ENCODE data around the gene ABI1. TPM values are rescaled to one million over a fixed set of nuclear protein-coding genes. Genes with fewer than 3 reads are reported as not detected.
"Not testable (repeated sequence)": the region's sequence is repeated elsewhere in the genome, so short reads cannot be mapped to it uniquely, and the experiment has no call there.

The ABI1 gene
- total RNA-seq, 1 donor from 2014 or later = 23.9 TPM

- DNase-seq = no peak
- intact Hi-C loops (cut with DNase I) = no loop called here
- no peak for ATAC-seq (ENCODE audit: poor library complexity)
These were observed 2.6 kb downstream of the ABI1 start for GRCh38 chr10:26857991-26858706.

DNA sequence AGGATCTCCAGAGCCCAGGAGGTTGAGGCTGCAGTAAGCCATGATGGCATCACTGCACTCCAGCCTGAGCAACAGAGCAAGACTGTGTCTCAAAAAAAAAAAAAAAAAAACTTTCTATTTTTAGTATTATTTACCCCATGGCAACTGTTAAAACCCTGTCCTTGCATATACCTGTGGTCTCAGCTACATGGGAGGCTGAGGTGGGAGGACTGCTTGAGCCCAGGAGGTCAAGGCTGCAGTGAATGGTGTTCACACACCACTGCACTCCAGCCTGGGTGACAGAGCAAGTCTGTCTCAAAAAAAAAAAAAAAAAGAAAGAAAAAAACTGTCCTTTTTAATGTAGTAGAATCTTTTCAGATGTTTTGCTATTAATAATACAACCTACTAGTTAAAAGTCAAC lies 3.2 kb downstream of the ABI1 start:
- DNase-seq; intact Hi-C loops (cut with DNase I); ATAC-seq (ENCODE audit: poor library complexity): not testable (repeated sequence)

DNA sequence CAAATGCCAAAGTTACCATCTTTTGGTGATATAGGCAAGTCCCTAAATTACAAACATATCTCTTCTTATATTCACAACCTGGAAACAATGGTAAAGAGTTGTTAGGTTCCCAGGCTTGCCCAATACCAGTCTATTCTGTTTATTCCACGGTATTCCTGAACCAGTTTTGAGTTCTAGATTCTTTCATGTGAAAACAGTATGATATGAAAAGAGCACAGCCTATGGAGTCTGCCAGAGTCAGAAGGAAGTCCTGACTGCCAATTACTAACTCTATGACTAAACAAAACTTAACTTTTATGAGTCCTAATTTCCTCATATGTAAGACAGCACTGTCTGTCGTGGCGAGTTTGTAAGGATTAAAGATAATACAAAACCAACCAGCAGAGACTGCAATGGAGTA lies 5.6 kb downstream of the ABI1 start:
- no peak for ATAC-seq (ENCODE audit: poor library complexity)
- DNase-seq = no peak
- intact Hi-C loops (cut with DNase I) = no loop called here

- intact Hi-C loops (cut with DNase I) = no loop called here
- no peak for DNase-seq
- ATAC-seq (ENCODE audit: poor library complexity) = no peak
These were observed 6.2 kb downstream of the ABI1 start for GRCh38 chr10:26854524-26854923.

DNA sequence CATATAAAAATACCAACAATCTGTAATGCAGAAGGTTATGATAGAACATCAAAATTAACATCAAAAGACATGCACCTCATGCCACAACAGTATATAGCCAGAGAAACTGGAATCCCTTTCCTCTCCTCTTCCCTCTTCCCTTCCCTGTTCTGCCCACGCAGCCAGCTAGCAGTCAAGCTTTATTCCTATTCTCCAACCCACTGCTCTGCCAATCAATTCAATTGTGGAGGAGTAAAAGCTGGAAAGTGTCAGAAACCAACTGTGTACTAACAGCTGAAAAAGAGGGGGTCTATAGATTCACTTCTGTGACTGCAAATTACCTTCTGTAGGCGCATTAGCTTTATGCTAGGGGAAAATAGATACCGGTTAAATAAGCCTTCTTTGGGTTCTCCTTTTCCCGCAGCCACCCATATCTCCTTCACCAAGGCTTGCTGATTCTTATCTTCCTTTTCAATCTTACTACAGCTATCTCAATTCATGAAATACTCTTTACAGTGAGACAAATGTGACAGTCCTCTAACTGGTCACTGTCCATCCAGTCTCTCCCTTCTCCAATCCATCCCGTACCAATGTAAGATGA lies 16.3 kb downstream of the ABI1 start:
- ATAC-seq (ENCODE audit: poor library complexity) (no peak), DNase-seq (no peak)
- intact Hi-C loops (cut with DNase I) = no loop called here

- ATAC-seq (ENCODE audit: poor library complexity) = no peak
- DNase-seq = no peak
- intact Hi-C loops (cut with DNase I) = no loop called here
These were observed 17.0 kb downstream of the ABI1 start for GRCh38 chr10:26843736-26844135.

GRCh38 chr10:26841733-26842317 lies 18.9 kb downstream of the ABI1 start:
- intact Hi-C loops (cut with DNase I) = no loop called here
- ATAC-seq (ENCODE audit: poor library complexity) = no peak
- DNase-seq = no peak

- intact Hi-C loops (cut with DNase I) = no loop called here
These were observed 19.6 kb downstream of the ABI1 start for GRCh38 chr10:26840938-26841732.

GRCh38 chr10:26839966-26840627 lies 20.7 kb downstream of the ABI1 start:
- intact Hi-C loops (cut with DNase I) = no loop called here
- peak; percentile 58 for ATAC-seq (ENCODE audit: poor library complexity)
- no peak for DNase-seq

More at GRCh38 chr10:26840938-26841732, 19.6 kb downstream of the ABI1 start:
- DNase-seq = no peak
- no peak for ATAC-seq (ENCODE audit: poor library complexity)

GRCh38 chr10:26837139-26837538 lies 23.6 kb downstream of the ABI1 start:
- intact Hi-C loops (cut with DNase I) = no loop called here
- no peak for DNase-seq
- ATAC-seq (ENCODE audit: poor library complexity) = no peak

- intact Hi-C loops (cut with DNase I) = no loop called here
- no peak for ATAC-seq (ENCODE audit: poor library complexity)
- no peak for DNase-seq
These were observed 25.7 kb downstream of the ABI1 start for GRCh38 chr10:26835025-26835424.

GRCh38 chr10:26832960-26833359 lies 27.8 kb downstream of the ABI1 start:
- no peak for ATAC-seq (ENCODE audit: poor library complexity)
- intact Hi-C loops (cut with DNase I) = no loop called here
- DNase-seq = no peak

GRCh38 chr10:26831936-26832335 lies 28.8 kb downstream of the ABI1 start:
- no peak for DNase-seq
- no peak for ATAC-seq (ENCODE audit: poor library complexity)
- intact Hi-C loops (cut with DNase I) = no loop called here

- no peak for DNase-seq
- ATAC-seq (ENCODE audit: poor library complexity) = no peak
- intact Hi-C loops (cut with DNase I) = no loop called here
These were observed 30.8 kb downstream of the ABI1 start for GRCh38 chr10:26829810-26830515.

DNA sequence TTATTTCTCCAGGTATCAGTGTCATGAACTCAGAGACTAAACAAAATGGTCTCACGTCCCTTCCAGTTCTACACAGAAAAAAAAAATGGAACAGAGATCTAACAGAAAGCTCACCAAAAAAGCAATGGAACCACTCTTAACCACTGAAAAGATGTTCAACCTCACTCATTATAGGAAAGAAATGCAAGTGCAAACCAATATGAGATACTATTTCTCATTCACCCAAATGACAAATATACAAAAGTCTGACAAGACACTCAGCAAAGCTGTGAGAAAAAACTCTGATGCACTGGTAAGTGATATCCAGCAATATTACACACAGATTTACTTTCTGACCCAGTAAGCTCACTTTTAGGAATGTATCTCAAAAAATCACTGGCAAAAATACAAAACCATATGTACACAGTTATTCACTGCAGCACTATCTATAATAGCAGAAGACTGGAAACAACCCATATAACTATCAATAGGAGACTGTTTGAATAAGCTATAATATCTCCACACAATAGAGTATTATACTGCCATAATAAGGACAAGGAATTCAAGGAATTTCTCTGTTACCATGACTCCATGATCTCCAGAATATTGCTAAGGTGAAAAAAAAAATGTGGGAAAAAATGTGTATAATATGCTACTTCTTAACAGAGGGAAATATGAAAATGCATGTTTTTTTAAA lies 36.6 kb downstream of the ABI1 start:
- DNase-seq (no peak), ATAC-seq (ENCODE audit: poor library complexity) (no peak)

GRCh38 chr10:26821699-26822570 lies 38.8 kb downstream of the ABI1 start:
- intact Hi-C loops (cut with DNase I) = no loop called here
- ATAC-seq (ENCODE audit: poor library complexity) (no peak), DNase-seq (no peak)

More for the DNA sequence above, 36.6 kb downstream of the ABI1 start:
- intact Hi-C loops (cut with DNase I) = no loop called here

DNA sequence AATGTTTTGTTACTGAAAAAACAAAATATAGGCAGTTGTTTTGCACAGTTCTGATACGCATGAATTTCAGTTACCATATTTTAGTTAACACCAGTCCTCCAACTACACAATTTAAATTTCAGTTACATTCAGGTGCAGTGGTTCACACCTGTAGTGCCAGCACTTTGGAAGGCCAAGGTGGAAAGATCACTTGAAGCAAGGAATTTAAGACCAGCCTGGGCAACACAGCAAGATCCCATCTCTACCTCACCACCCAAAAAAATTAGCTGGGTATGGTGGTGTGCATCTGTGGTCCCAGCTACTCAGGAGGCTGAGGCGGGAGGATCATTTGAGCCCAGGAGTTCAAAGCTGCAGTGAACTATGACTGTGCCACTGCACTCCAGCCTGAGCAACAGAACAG lies 45.3 kb downstream of the ABI1 start:
- ATAC-seq (ENCODE audit: poor library complexity) = no peak
- intact Hi-C loops (cut with DNase I) = no loop called here
- no peak for DNase-seq
